GM18507 (cell line): ENCODE data around the gene CYLD.

Source experiments
- DNase-seq: peaks from one replicate; pipeline ENCODE4 v3.0.0; 2011; ENCODE audit warnings: low read depth; ENCODE audit not compliant: insufficient read length; ENCODE audit errors: extremely low spot score
- FAIRE-seq: peaks from 2 replicates; lab custom pipeline; 2011; peaks lifted over from hg19 to GRCh38; lab: Jason Lieb, UNC

The CYLD gene

GRCh38 chr16:50736448-50736847 is 5.4 kb upstream of the CYLD start:
- DNase-seq: no peak
- FAIRE-seq: no peak

GRCh38 chr16:50737420-50737959 is 4.4 kb upstream of the CYLD start:
- FAIRE-seq (no peak), DNase-seq (no peak)

GRCh38 chr16:50739031-50739430 is 2.9 kb upstream of the CYLD start:
- FAIRE-seq (no peak), DNase-seq (no peak)

GRCh38 chr16:50740736-50741135 is 1.1 kb upstream of the CYLD start:
- no peak for DNase-seq

GRCh38 chr16:50741225-50741780 is 583 bp upstream of the CYLD start:
- FAIRE-seq (no peak), DNase-seq (no peak)

More at GRCh38 chr16:50740736-50741135, 1.1 kb upstream of the CYLD start:
- no peak for FAIRE-seq

- no peak for DNase-seq
- FAIRE-seq: peak; percentile 81
Observed at GRCh38 chr16:50742576-50743200, 802 bp downstream of the CYLD start.

GRCh38 chr16:50743581-50744225 is 1.8 kb downstream of the CYLD start:
- DNase-seq (no peak), FAIRE-seq (no peak)

GRCh38 chr16:50744881-50745280 is 3.0 kb downstream of the CYLD start:
- DNase-seq: no peak
- FAIRE-seq: peak; percentile 21

GRCh38 chr16:50745940-50746339 is 4.1 kb downstream of the CYLD start:
- no peak for DNase-seq
- FAIRE-seq: peak; percentile 48

GRCh38 chr16:50747207-50747956 is 5.5 kb downstream of the CYLD start:
- FAIRE-seq (peak; percentile 83), DNase-seq (no peak)

- FAIRE-seq (no peak), DNase-seq (no peak)
Observed at GRCh38 chr16:50751528-50751927, 9.6 kb downstream of the CYLD start.

GRCh38 chr16:50752471-50753235 is 10.8 kb downstream of the CYLD start:
- FAIRE-seq: no peak
- DNase-seq: no peak

- DNase-seq (no peak), FAIRE-seq (peak; percentile 33)
Observed at GRCh38 chr16:50756473-50756872, 14.6 kb downstream of the CYLD start.

- no peak for FAIRE-seq
- DNase-seq: no peak
Observed at GRCh38 chr16:50761267-50761666, 19.4 kb downstream of the CYLD start.

GRCh38 chr16:50762241-50762640 is 20.4 kb downstream of the CYLD start:
- FAIRE-seq: no peak

GRCh38 chr16:50763211-50763610 is 21.3 kb downstream of the CYLD start:
- peak; percentile 41 for FAIRE-seq

More at GRCh38 chr16:50762241-50762640, 20.4 kb downstream of the CYLD start:
- DNase-seq: no peak

GRCh38 chr16:50765260-50765659 is 23.4 kb downstream of the CYLD start:
- DNase-seq: no peak
- no peak for FAIRE-seq

More at GRCh38 chr16:50763211-50763610, 21.3 kb downstream of the CYLD start:
- DNase-seq: no peak

GRCh38 chr16:50765861-50766260 is 24.0 kb downstream of the CYLD start:
- no peak for DNase-seq
- FAIRE-seq: no peak

- FAIRE-seq (no peak), DNase-seq (no peak)
Observed at GRCh38 chr16:50767197-50767596, 25.3 kb downstream of the CYLD start.
